ENCODE data around the gene LRMDA. TPM values are rescaled to one million over a fixed set of nuclear protein-coding genes. Genes with fewer than 3 reads are reported as not detected.

The LRMDA gene
- total RNA-seq, 1 experiment from 2014 or later, result 4.8 TPM

DNA sequence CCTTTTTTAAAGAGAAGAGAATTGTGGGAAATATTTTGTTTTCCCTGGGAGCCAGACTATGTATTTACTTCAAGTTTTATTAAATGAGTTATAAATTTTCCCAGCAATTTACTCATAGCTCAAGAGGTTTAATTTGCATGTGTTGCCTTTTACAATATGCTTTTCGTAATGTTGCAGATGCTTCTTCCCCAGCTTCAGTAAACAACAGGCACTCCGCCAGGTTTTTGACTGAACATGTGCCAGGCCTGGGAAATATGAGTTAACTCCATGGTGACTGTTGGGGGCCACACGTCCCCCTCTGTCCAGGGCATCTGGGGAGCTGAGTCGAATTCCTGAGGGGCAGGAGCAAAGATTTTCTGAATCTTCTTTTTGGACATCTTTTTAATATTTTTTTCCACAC, 545.7 kb downstream of the LRMDA start:
- no peak for ATAC-seq
- Histone ChIP-seq H3K9me3 (ENCODE audit: control insufficient read depth in 1 of 2, insufficient read depth in 1 of 2, low read depth in 1 of 2, low read length in 2 of 2) (no peaks in the 10 kb centered on the region), H3K9me2 (ENCODE audit: insufficient read depth) (no peaks in the 10 kb centered on the region), H3K27ac (ENCODE audit: low read depth, low read length) (no peak overlapping the region), H2AFZ (ENCODE audit: low read depth, low read length, poor library complexity, severe bottlenecking) (no peak overlapping the region), H3K9ac (ENCODE audit: low read length) (no peak overlapping the region), H4K20me1 (ENCODE audit: insufficient read depth) (no peaks in the 10 kb centered on the region), H3K79me2 (ENCODE audit: insufficient read depth, low read length) (no peaks in the 10 kb centered on the region), H3K4me3 (replicated peaks in 1 of 2; ENCODE audit: low read depth in 1 of 2, low read length in 2 of 2) (no peak overlapping the region), H3K4me1 (ENCODE audit: control insufficient read depth in 1 of 2, insufficient read depth in 2 of 2, low read length in 2 of 2) (no peaks in the 10 kb centered on the region), H3K27me3 (ENCODE audit: insufficient read depth, low read length) (no peaks in the 10 kb centered on the region), H3K4me2 (ENCODE audit: low read length) (no peak overlapping the region), H3K36me3 (ENCODE audit: control insufficient read depth in 1 of 2, insufficient read depth in 2 of 2, low read length in 2 of 2) (no peaks in the 10 kb centered on the region)
- TF ChIP-seq RAD21 (IDR thresholded peaks at IDR 0.05; ENCODE audit: low read depth), result no peak
- no peak for TF ChIP-seq CBX3 (IDR thresholded peaks at IDR 0.05; ENCODE audit: low read depth)
- TF ChIP-seq, protein P1, sequence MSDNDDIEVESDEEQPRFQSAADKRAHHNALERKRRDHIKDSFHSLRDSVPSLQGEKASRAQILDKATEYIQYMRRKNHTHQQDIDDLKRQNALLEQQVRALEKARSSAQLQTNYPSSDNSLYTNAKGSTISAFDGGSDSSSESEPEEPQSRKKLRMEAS (IDR thresholded peaks at IDR 0.05), result no peak
- no peak for TF ChIP-seq YY1 (IDR thresholded peaks at IDR 0.05; ENCODE audit: extremely low read depth, insufficient replicate concordance, low read depth, low read length)
- TF ChIP-seq FOSL1 (IDR thresholded peaks at IDR 0.05; ENCODE audit: low read depth), result no peak
- TF ChIP-seq, protein P2, sequence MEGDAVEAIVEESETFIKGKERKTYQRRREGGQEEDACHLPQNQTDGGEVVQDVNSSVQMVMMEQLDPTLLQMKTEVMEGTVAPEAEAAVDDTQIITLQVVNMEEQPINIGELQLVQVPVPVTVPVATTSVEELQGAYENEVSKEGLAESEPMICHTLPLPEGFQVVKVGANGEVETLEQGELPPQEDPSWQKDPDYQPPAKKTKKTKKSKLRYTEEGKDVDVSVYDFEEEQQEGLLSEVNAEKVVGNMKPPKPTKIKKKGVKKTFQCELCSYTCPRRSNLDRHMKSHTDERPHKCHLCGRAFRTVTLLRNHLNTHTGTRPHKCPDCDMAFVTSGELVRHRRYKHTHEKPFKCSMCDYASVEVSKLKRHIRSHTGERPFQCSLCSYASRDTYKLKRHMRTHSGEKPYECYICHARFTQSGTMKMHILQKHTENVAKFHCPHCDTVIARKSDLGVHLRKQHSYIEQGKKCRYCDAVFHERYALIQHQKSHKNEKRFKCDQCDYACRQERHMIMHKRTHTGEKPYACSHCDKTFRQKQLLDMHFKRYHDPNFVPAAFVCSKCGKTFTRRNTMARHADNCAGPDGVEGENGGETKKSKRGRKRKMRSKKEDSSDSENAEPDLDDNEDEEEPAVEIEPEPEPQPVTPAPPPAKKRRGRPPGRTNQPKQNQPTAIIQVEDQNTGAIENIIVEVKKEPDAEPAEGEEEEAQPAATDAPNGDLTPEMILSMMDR (IDR thresholded peaks at IDR 0.05 in 2 of 3, conservative IDR thresholded peaks at IDR 0.05 in 1 of 3; ENCODE audit: borderline replicate concordance in 1 of 3, insufficient read depth in 1 of 3, low read depth in 2 of 3, low read length in 2 of 3), result no peak
- TF ChIP-seq, protein P3, sequence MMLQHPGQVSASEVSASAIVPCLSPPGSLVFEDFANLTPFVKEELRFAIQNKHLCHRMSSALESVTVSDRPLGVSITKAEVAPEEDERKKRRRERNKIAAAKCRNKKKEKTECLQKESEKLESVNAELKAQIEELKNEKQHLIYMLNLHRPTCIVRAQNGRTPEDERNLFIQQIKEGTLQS (IDR thresholded peaks at IDR 0.05), result no peak
- no peak for TF ChIP-seq JUND (IDR thresholded peaks at IDR 0.05)
- no peak for TF ChIP-seq POLR2AphosphoS5 (IDR thresholded peaks at IDR 0.05; ENCODE audit: low read depth, low read length)
- TF ChIP-seq, protein P4, sequence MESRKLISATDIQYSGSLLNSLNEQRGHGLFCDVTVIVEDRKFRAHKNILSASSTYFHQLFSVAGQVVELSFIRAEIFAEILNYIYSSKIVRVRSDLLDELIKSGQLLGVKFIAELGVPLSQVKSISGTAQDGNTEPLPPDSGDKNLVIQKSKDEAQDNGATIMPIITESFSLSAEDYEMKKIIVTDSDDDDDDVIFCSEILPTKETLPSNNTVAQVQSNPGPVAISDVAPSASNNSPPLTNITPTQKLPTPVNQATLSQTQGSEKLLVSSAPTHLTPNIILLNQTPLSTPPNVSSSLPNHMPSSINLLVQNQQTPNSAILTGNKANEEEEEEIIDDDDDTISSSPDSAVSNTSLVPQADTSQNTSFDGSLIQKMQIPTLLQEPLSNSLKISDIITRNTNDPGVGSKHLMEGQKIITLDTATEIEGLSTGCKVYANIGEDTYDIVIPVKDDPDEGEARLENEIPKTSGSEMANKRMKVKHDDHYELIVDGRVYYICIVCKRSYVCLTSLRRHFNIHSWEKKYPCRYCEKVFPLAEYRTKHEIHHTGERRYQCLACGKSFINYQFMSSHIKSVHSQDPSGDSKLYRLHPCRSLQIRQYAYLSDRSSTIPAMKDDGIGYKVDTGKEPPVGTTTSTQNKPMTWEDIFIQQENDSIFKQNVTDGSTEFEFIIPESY (IDR thresholded peaks at IDR 0.05; ENCODE audit: extremely low read depth, insufficient replicate concordance, low read length), result no peak
- no peak for TF ChIP-seq SIN3A (IDR thresholded peaks at IDR 0.05; ENCODE audit: low read depth)
- no peak for TF ChIP-seq CEBPB (IDR thresholded peaks at IDR 0.05; ENCODE audit: low read depth)
- no peak for TF ChIP-seq TCF7L2 (IDR thresholded peaks at IDR 0.05; ENCODE audit: borderline replicate concordance, extremely low read depth, insufficient read depth, insufficient read length)
- DNase-seq (ENCODE audit: low read depth, low spot score), result no peak
- no TSS peak for BruUV-seq (replicated peaks)
- ChIA-PET CTCF (no interaction called here), POLR2A (no interaction called here), RAD21 (ENCODE audit: low non-redundant PET in 1 of 2, low total read pairs in 2 of 2, uncharacterized antibody in 2 of 2, unreplicated experiment in 2 of 2) (no interaction called here)
- intact Hi-C loops (cut with micrococcal nuclease), result no loop called here

All from HCT116 (cell line).